NT2/D1 (cell line): ENCODE results near the gene CAMTA1.

ENCODE experiments used
- SUZ12 ChIP-seq: IDR thresholded peaks from 2 replicates; pipeline ENCODE4 v1.6.1; 2011; ENCODE audit not compliant: insufficient read length, insufficient read depth; ENCODE audit errors: extremely low read depth
- YY1 ChIP-seq: IDR thresholded peaks from 2 replicates; pipeline ENCODE4 v1.6.1; 2011; ENCODE audit not compliant: insufficient read length, insufficient read depth
- ZNF274 ChIP-seq: IDR thresholded peaks from 2 replicates; pipeline ENCODE4 v1.6.1; 2011; ENCODE audit warnings: mild to moderate bottlenecking, low read depth, low read length

DNA sequence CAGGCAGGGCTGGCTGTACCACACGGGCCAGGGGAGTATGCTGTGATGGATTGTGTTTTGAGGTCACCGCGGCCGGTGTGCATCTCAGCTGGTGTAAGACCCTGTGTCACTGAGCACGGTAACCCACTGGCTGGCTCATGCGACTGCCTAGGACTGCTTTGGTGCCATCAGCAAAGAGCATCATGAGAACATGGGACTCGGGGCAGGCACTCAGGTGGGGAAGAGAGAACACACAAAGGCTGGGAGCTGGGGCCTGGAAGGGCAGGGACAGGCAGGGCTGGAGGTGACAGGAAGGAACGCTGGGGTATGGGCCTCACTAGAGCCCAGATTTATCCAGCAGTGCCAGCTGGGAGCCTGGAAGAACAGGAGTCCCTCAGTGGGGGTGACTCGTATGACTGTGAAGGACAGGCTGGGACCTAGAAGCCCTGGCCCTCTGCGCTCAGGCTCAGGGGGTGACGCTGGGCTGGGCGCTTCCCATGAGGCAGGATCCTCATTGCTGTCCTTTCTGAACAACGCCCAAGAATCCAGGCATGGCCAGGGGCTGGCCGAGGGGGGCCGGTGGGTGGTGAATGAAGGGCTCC is 775.4 kb downstream of the CAMTA1 start:
- TF ChIP-seq YY1 (no peak), ZNF274 (no peak), SUZ12 (no peak)
